Suprapubic skin (tissue), 3 donors: ENCODE data around the gene KSR1.

Experiments
- CTCF ChIP-seq, 2 donors: fragments of 200-600 bp in 1 of 2; fragments of 450-650 bp in 1 of 2; sonication (generic) in 1 of 2; IDR thresholded peaks; one replicate each; pipeline ENCODE4 v1.5.1; 2016 to 2019; ENCODE audit warnings: antibody characterized with exemption in 2 of 2, mild to moderate bottlenecking in 1 of 2, moderate library complexity in 1 of 2
- POLR2A ChIP-seq, 2 donors: fragments of 450-650 bp; IDR thresholded peaks; one replicate each; pipeline ENCODE4 v1.6.1; 2017; ENCODE audit warnings: antibody characterized with exemption in 2 of 2, mild to moderate bottlenecking in 2 of 2, moderate library complexity in 2 of 2

DNA sequence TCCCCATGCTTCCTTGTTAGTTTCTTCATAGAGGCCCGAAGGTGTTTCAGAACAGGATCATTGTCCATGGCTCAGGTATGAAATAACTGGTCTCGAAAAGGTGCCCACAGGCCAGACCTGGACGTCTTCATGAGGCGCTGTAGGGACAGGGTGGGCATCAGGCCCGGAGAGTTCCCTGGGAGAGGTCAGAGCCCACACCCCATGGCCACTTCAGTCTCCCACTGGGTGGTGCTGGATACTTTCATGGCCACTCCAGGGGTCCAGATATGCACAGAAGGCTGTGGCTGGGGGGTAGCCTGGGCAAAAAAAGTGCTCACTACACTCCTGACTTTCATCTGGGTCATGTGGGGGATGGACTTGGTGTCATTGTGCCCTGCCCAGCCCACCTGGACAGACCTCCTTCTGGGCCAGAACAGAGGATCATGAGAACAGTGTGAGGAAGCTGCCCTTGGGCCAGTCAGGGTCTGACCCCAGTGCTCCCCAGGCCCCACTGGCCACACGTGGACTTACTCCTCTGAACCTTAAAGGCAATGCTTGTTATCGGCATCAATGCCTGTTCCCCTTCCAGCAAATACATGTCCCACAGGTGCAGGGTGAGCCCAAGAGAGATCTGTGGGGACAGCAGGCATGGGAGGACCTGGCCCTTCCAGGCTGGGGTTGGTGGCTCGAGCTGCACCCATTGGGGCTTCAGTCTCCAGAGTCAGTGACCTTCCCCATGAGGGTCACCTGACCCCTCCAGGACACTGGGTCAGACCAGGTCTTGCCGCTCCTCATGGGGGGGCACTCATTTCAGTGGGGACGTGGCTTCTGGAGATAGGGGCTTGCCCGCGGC lies 211.6 kb downstream of the KSR1 start:
- TF ChIP-seq POLR2A (IDR thresholded peaks at IDR 0.05) (no peak), CTCF (IDR thresholded peaks at IDR 0.05) (no peak)
